KOPT-K1 (cell line): ENCODE results near the gene INHBB.

ENCODE experiments used
- H3K27ac ChIP-seq: fragments of 200-600 bp; sonication (generic); 2 replicates; pipeline ENCODE4 v1.5.1; 2016; ENCODE audit warnings: antibody characterized with exemption, mild to moderate bottlenecking, low read depth, low read length; ENCODE audit not compliant: poor library complexity, severe bottlenecking
- H3K36me3 ChIP-seq: fragments of 200-600 bp; sonication (generic); 2 replicates; pipeline ENCODE4 v1.5.1; 2017; ENCODE audit warnings: antibody characterized with exemption, mild to moderate bottlenecking, low read length, moderate library complexity; ENCODE audit not compliant: insufficient read depth
- H3K9me3 ChIP-seq: fragments of 200-600 bp; sonication (generic); 2 replicates; pipeline ENCODE4 v1.5.1; 2017; ENCODE audit warnings: antibody characterized with exemption, low read length, mild to moderate bottlenecking; ENCODE audit not compliant: insufficient read depth, poor library complexity, severe bottlenecking

The INHBB gene

GRCh38 chr2:120371969-120372625 is 26.2 kb downstream of the INHBB start:
- no peaks in the 10 kb centered on the region for H3K36me3 ChIP-seq

GRCh38 chr2:120372816-120373215 is 26.9 kb downstream of the INHBB start:
- no peaks in the 10 kb centered on the region for H3K36me3 ChIP-seq
- no peaks in the 10 kb centered on the region for H3K9me3 ChIP-seq
- no peak overlapping the region for H3K27ac ChIP-seq

More at GRCh38 chr2:120371969-120372625, 26.2 kb downstream of the INHBB start:
- H3K9me3 ChIP-seq: no peaks in the 10 kb centered on the region
- no peak overlapping the region for H3K27ac ChIP-seq

GRCh38 chr2:120373424-120373823 is 27.5 kb downstream of the INHBB start:
- H3K27ac ChIP-seq: no peak overlapping the region
- H3K9me3 ChIP-seq: no peaks in the 10 kb centered on the region
- no peaks in the 10 kb centered on the region for H3K36me3 ChIP-seq

DNA sequence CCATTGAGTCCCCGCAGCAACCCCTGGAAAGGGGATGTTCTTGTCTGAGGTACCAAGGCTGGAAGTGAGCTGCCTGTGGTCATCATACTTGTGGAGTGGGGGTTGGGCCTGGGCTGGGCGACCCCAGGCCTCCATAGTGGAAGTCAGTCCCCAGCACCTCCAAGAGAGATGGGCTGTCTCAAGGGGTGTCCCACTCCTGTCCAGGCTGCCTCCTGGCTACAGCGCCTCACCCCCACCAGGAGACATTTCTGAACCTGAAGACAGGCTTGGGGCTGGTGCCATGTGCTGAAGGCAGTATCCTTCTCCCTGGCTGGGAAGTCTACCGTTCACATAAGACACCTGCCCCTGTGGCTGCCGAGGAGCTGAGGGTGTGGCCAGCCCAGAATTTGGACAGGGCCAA is 28.9 kb downstream of the INHBB start:
- H3K27ac ChIP-seq: no peak overlapping the region
- H3K9me3 ChIP-seq: no peaks in the 10 kb centered on the region
- no peaks in the 10 kb centered on the region for H3K36me3 ChIP-seq

- Histone ChIP-seq H3K9me3 (no peaks in the 10 kb centered on the region), H3K27ac (no peak overlapping the region), H3K36me3 (no peaks in the 10 kb centered on the region)
Measured at GRCh38 chr2:120375251-120376020, 29.5 kb downstream of the INHBB start.

- no peaks in the 10 kb centered on the region for H3K36me3 ChIP-seq
Measured at GRCh38 chr2:120376101-120376500, 30.2 kb downstream of the INHBB start.

GRCh38 chr2:120376679-120377640 is 31.0 kb downstream of the INHBB start:
- no peaks in the 10 kb centered on the region for H3K36me3 ChIP-seq
- no peak overlapping the region for H3K27ac ChIP-seq
- H3K9me3 ChIP-seq: no peaks in the 10 kb centered on the region

More at GRCh38 chr2:120376101-120376500, 30.2 kb downstream of the INHBB start:
- no peak overlapping the region for H3K27ac ChIP-seq
- no peaks in the 10 kb centered on the region for H3K9me3 ChIP-seq

DNA sequence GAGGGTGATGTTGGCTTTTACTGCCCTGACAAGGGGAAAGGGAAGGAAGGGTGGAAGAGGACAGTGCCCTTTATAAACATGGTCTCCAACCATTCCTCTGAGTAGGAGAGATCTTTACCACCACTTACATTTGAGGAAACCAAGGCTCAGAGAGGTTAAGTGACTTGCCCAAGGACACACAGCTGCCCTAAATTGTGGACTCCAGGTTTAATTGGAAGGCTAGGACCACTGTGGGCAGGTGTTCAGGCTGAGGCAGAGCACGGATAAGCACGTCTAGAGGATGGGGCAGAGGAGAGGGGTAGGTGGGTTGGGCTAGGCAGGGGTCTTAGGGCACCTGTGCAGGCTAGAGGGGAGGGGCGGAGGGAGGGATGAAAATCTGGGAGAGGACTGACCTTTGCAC is 32.7 kb downstream of the INHBB start:
- Histone ChIP-seq H3K9me3 (no peaks in the 10 kb centered on the region), H3K36me3 (no peaks in the 10 kb centered on the region), H3K27ac (no peak overlapping the region)

DNA sequence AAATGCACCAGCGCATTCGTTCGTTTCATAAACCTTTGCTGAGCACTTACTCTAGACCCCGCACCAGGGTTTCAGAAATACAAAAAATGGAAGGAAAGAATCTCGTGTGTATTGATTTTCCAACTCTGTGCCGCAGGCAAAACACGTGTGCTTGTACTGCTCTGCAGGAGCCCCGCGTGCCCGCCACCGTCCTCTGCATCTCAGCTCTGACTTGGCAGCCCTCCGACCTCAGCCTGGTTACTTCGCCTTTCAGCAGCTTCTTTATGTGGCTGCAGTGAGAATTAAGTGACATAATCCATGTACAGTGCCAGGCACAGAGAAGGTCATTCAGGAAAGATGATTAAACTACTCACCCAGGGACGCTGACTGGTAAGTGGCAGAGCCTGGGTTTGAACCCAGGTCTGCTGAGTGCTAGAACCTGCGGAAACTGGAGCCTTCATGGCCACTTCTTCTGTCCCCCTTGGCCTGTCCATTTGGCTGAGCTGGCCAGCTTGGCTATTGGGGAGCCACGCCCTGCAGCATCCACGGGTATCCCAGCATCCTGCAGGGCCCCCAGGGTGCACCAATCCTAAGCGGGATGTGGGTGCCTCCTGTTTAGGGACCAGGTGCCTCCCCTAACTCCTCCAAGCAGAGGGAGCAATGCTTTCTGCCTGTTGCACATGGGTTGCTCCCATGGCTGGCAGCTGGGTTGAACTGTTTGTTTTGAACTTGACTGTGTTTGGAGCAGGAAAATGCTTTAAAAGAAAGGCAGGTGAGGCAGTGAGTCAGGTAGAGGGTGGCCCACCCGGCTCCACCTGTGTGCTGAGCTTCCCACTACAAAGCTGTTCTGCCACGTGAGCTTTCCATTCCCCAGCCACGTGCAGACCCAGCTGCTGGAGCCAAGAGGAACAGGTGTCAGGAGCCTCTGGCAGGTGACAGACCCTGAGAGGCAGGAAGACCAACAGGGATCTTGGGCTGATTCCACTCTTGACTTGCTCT is 34.3 kb downstream of the INHBB start:
- Histone ChIP-seq H3K36me3 (no peaks in the 10 kb centered on the region), H3K9me3 (no peaks in the 10 kb centered on the region), H3K27ac (no peak overlapping the region)

DNA sequence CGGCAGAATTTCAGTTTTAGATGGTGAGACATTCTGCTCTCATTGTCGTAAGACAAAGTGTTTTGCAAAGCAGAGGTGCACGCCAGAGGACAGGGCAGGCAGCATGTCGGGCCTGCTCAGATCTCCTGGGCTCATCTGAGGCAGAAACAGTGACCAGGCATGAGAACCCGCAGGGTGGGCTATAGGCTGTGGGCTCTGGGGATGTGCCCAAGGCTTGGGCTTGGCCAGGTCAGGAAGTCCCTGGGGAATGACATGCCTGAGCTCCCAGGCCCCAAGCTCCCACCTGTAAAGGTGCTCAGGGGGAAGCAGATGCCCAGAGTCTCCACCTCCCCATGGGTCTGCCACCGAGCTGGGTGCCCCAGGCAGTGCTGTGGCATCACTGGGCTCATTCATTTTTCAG is 35.3 kb downstream of the INHBB start:
- Histone ChIP-seq H3K36me3 (no peaks in the 10 kb centered on the region), H3K9me3 (no peaks in the 10 kb centered on the region), H3K27ac (no peak overlapping the region)

- Histone ChIP-seq H3K36me3 (no peaks in the 10 kb centered on the region), H3K27ac (no peak overlapping the region), H3K9me3 (no peaks in the 10 kb centered on the region)
Measured at GRCh38 chr2:120381661-120382060, 35.7 kb downstream of the INHBB start.

DNA sequence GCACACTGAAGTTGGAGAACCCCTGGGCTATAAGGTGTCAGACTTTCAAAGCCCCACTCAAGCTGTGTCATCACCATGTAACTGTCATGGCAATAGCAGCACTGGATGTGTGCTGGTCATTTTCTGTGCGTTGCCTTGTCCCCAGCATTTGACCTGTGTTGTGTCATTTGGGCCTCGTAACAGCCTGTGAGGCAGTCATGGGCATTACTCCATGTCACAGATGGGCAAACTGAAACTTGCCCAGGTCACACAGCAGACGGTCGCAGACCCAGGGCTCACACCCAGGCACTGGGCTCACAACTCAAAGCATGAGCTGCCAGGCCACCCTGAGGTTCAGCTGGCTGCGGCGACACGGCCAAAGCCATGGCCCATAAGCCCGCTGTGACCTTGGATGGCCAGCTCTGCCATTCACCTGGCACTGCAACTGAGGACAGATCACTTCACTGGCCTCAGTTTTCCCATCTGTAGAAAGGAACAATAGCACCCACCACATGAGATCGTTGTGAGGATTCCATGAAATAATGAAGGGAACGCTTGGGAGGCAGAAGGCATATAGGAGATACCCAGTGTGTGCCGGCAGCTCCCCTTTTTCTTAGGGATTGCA is 36.7 kb downstream of the INHBB start:
- H3K27ac ChIP-seq: no peak overlapping the region
- no peaks in the 10 kb centered on the region for H3K36me3 ChIP-seq
- H3K9me3 ChIP-seq: no peaks in the 10 kb centered on the region

DNA sequence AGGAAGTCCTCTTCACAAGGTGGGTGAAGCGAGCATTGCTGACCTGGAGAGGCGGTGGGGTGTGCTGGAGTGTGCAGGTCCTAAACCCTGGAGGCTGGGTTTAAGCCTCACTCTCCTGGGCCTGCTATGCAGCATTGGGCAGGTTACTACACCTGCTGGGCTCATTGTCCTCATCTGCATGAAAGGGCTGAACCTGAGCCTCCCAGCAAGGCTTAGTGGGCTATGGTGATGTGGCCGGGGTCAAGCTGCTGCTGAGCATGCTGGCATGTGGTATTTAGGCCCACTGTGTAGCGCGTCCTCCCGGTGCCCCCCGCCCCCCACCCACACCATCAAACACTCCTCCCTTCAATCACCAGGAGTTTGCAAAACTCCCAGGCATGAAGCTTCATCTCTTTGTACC is 37.3 kb downstream of the INHBB start:
- Histone ChIP-seq H3K27ac (no peak overlapping the region), H3K36me3 (no peaks in the 10 kb centered on the region), H3K9me3 (no peaks in the 10 kb centered on the region)
